Osteoblast (primary cell): ENCODE results near the gene RACGAP1. TPM values are rescaled to one million over a fixed set of nuclear protein-coding genes. Genes with fewer than 3 reads are reported as not detected.

Experiments used
- DNase-seq: peaks from one replicate; pipeline ENCODE4 v3.0.0; 2011; ENCODE audit warnings: low spot score, mixed read lengths; ENCODE audit not compliant: insufficient read length; ENCODE audit errors: missing footprints
- H2AFZ ChIP-seq: 2 replicates; pipeline ENCODE4 v1.6.0; 2011; ENCODE audit warnings: mild to moderate bottlenecking, low read length
- H3K27ac ChIP-seq: 2 replicates; pipeline ENCODE4 v1.5.1; 2011; ENCODE audit warnings: mild to moderate bottlenecking, low read depth, low read length, moderate library complexity
- H3K27me3 ChIP-seq: 2 replicates; pipeline ENCODE4 v1.6.0; 2012; ENCODE audit warnings: mild to moderate bottlenecking, control low read depth, inconsistent platforms, low read length, moderate library complexity; ENCODE audit not compliant: insufficient read depth
- H3K36me3 ChIP-seq: 2 replicates; pipeline ENCODE4 v1.5.1; 2011; ENCODE audit warnings: mild to moderate bottlenecking, low read length, control low read depth, moderate library complexity; ENCODE audit not compliant: insufficient read depth
- H3K4me1 ChIP-seq: 2 replicates; pipeline ENCODE4 v1.5.1; 2011; ENCODE audit warnings: mild to moderate bottlenecking, low read length, control low read depth, moderate library complexity; ENCODE audit not compliant: insufficient read depth
- H3K4me2 ChIP-seq: 2 replicates; pipeline ENCODE4 v1.6.0; 2011; ENCODE audit warnings: mild to moderate bottlenecking, low read length; ENCODE audit not compliant: insufficient read depth
- H3K4me3 ChIP-seq: fragments of 200-600 bp; sonication (generic); 3 replicates; pipeline ENCODE4 v1.5.1; 2012; ENCODE audit warnings: mild to moderate bottlenecking, low read length, inconsistent platforms; ENCODE audit not compliant: insufficient read depth
- H3K79me2 ChIP-seq: 2 replicates; pipeline ENCODE4 v1.6.0; 2012; ENCODE audit warnings: mild to moderate bottlenecking, low read length, control low read depth, inconsistent platforms; ENCODE audit not compliant: insufficient read depth
- H3K9me3 ChIP-seq: 2 replicates; pipeline ENCODE4 v1.5.1; 2011; ENCODE audit warnings: low read depth, low read length, control low read depth
- H4K20me1 ChIP-seq: 2 replicates; pipeline ENCODE4 v1.6.0; 2012; ENCODE audit warnings: mild to moderate bottlenecking, low read length, control low read depth; ENCODE audit not compliant: insufficient read depth
- CTCF ChIP-seq: IDR thresholded peaks from 2 replicates; pipeline ENCODE4 v1.5.1; 2011; ENCODE audit warnings: mild to moderate bottlenecking, low read depth, low read length, moderate library complexity; ENCODE audit errors: extremely low read depth
- total RNA-seq: library from RNA; depleted of rRNA; stranded (reverse); fragments of >200 nt; gene quantifications from 2 replicates; pipeline ENCODE4 v1.2.3, GENCODE V29; 2012

The RACGAP1 gene
- total RNA-seq, 1 donor, result 12.7 TPM

DNA sequence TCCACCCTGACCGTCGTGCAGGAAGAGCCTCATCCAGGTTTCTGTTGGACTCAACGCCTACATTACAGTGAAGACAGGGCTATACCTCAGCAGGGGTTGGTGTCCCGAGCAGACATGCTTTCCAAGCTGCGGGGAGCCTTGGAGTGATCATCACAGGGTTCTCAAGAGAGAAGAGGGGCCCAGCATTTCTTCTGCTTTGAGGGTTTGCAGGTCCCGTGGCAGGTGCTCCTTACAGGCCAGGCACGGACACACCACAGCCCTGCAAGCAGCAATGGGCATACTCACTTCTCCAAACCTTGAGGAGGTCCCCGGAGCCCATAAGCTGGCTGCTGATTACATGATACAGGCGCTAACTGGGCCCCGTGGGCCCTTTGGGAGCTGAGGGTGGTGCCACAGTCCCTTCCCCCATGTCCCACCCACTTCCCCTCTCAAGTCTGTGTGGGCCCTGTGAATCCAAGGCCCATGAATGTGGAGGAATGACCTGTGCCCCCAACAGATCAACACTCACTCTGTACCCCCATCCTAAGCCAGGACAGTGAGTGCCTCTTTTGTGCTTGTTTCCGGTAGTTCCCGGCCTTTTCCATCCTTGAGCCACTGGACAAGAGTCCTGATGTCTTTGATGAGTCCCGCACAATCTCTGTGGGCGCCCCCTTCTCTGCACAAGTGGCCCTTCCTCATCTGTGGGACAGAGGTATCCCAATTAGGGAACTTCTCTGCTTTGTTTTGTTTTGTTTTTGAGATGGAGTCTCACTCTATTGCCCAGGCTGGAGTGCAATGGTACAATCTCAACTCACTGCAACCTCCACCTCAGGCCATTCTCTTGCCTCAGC is 73.7 kb downstream of the RACGAP1 start:
- Histone ChIP-seq H3K4me3 (no peak overlapping the region), H3K36me3 (no peaks in the 10 kb centered on the region), H3K4me2 (no peak overlapping the region), H3K27ac (no peak overlapping the region), H3K79me2 (no peaks in the 10 kb centered on the region), H2AFZ (no peak overlapping the region), H3K4me1 (no peaks in the 10 kb centered on the region), H3K9me3 (no peaks in the 10 kb centered on the region), H4K20me1 (no peaks in the 10 kb centered on the region), H3K27me3 (peaks cover 51% of the 10 kb centered on the region)
- peak; percentile 81 for DNase-seq
- no peak for TF ChIP-seq CTCF

GRCh38 chr12:49950273-49951251 is 74.7 kb downstream of the RACGAP1 start, which contains the start of gene AQP2:
Gene AQP2, plus strand, starts transcription at chr12:49950737. Its CDS starts 94 bp downstream, at chr12:49950831.
- H4K20me1 ChIP-seq, result no peaks in the 10 kb centered on the region
- TF ChIP-seq CTCF, result no peak
- no peaks in the 10 kb centered on the region for H3K4me1 ChIP-seq
- H2AFZ ChIP-seq, result no peak within 1 kb of the TSS
- DNase-seq, result peak; percentile 73
- H3K4me2 ChIP-seq, result no peak within 1 kb of the TSS
- no peak within 1 kb of the TSS for H3K27ac ChIP-seq
- peaks cover 40% of the 10 kb centered on the region for H3K27me3 ChIP-seq
- no peaks in the 10 kb centered on the region for H3K36me3 ChIP-seq
- no peak within 1 kb of the TSS for H3K4me3 ChIP-seq
- H3K79me2 ChIP-seq, result no peaks in the 10 kb centered on the region
- H3K9me3 ChIP-seq, result no peaks in the 10 kb centered on the region

DNA sequence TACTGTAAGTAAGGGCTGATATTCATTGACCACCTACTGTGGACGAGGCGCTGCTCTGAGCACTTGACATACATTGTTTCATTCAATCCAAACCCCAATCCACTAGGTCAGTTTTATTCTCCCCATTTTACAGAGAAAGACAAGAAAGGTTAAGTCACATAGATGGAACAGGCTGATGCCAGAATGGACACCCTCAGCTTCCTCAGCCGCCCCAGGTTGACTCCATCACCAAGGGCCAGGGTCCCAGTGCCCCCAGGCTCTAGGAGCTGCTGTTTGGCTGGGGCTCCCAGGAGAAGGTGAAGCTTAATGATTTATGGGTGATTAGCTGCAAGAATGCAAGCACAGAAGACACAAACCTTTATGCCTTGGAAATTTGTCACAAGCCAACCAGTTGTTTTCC is 75.4 kb downstream of the RACGAP1 start:
- Histone ChIP-seq H4K20me1 (no peaks in the 10 kb centered on the region), H3K79me2 (no peaks in the 10 kb centered on the region), H3K4me3 (no peak overlapping the region), H3K27ac (no peak overlapping the region), H3K9me3 (no peaks in the 10 kb centered on the region), H3K27me3 (peaks cover 33% of the 10 kb centered on the region), H2AFZ (no peak overlapping the region), H3K4me1 (peaks cover 5% of the 10 kb centered on the region), H3K4me2 (no peak overlapping the region), H3K36me3 (no peaks in the 10 kb centered on the region)
- no peak for DNase-seq
- no peak for TF ChIP-seq CTCF
